ENCODE data around the gene TTPAL.

TTPAL gene

GRCh38 chr20:44478206-44478605 is 2.5 kb downstream of the TTPAL start:
- TF ChIP-seq CTCF (IDR thresholded peaks at IDR 0.05; ENCODE audit: low read depth, low read length), result no peak
- DNase-seq (ENCODE audit: low read depth in 2 of 2), result no peak
- H3K4me3 ChIP-seq (replicated peaks in 1 of 2; ENCODE audit: low read depth in 2 of 2, low read length in 2 of 2), result no peak overlapping the region

DNA sequence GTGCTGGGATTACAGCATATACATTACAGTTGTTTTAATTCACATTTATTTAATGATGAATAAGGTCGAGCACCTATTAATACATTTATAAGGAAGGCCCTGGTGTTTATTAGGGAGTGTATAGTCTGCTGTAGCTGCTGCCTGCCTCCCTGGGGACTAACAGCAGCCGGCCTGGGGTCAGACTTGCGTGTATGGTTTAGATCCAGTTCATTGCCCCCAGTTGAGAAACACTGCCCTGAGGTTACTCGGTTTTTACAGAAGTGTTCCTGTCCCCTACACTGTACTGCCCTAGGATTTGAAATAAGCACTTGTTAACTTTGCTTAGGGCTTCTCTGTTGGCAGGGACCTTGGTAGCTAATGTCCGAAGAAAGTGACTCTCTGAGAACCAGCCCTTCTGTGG is 4.0 kb downstream of the TTPAL start:
- H3K4me3 ChIP-seq (replicated peaks in 1 of 2; ENCODE audit: low read depth in 2 of 2, low read length in 2 of 2), result no peak overlapping the region
- no peak for TF ChIP-seq CTCF (IDR thresholded peaks at IDR 0.05; ENCODE audit: low read depth, low read length)
- no peak for DNase-seq (ENCODE audit: low read depth in 2 of 2)

DNA sequence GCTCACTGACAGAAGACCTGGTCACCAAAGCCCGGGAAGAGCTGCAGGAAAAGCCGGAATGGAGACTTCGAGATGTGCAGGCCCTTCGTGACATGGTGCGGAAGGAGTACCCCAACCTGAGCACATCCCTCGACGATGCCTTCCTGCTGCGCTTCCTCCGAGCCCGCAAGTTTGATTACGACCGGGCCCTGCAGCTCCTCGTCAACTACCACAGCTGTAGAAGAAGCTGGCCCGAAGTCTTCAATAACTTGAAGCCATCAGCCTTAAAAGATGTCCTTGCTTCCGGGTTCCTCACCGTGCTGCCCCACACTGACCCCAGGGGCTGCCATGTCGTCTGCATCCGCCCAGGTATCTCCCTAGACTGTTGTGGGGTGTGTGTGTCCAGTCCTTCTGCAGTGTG is 4.4 kb downstream of the TTPAL start:
- no peak for TF ChIP-seq CTCF (IDR thresholded peaks at IDR 0.05; ENCODE audit: low read depth, low read length)
- H3K4me3 ChIP-seq (replicated peaks in 1 of 2; ENCODE audit: low read depth in 2 of 2, low read length in 2 of 2), result no peak overlapping the region
- no peak for DNase-seq (ENCODE audit: low read depth in 2 of 2)

- no peak for TF ChIP-seq CTCF (IDR thresholded peaks at IDR 0.05; ENCODE audit: low read depth, low read length)
- no peak for DNase-seq (ENCODE audit: low read depth in 2 of 2)
- no peak overlapping the region for H3K4me3 ChIP-seq (replicated peaks in 1 of 2; ENCODE audit: low read depth in 2 of 2, low read length in 2 of 2)
Observed at GRCh38 chr20:44481719-44482416, 6.2 kb downstream of the TTPAL start.

GRCh38 chr20:44483112-44483511 is 7.4 kb downstream of the TTPAL start:
- no peak for TF ChIP-seq CTCF (IDR thresholded peaks at IDR 0.05; ENCODE audit: low read depth, low read length)
- DNase-seq (ENCODE audit: low read depth in 2 of 2), result no peak
- no peak overlapping the region for H3K4me3 ChIP-seq (replicated peaks in 1 of 2; ENCODE audit: low read depth in 2 of 2, low read length in 2 of 2)

- no peak overlapping the region for H3K4me3 ChIP-seq (replicated peaks in 1 of 2; ENCODE audit: low read depth in 2 of 2, low read length in 2 of 2)
- TF ChIP-seq CTCF (IDR thresholded peaks at IDR 0.05; ENCODE audit: low read depth, low read length), result no peak
- peak in 1 of 2 donors; percentile 31 for DNase-seq (ENCODE audit: low read depth in 2 of 2)
Observed at GRCh38 chr20:44485078-44485829, 9.6 kb downstream of the TTPAL start.

Data from cardiac fibroblast (primary cell).